IMR-90 (cell line): ENCODE data around the gene C3orf18. TPM values are rescaled to one million over a fixed set of nuclear protein-coding genes. Genes with fewer than 3 reads are reported as not detected.

Experiments
- ATAC-seq: fragments of 200-7000 bp; cut with Tn5 transposase; 2 replicates; pipeline ENCODE4 v1.9.1; 2020; ENCODE audit warnings: low read depth, mild to moderate bottlenecking, moderate library complexity
- BruUV-seq: library from RNA; stranded (reverse); fragments of 400-500 nt; replicated peaks from 2 replicates; lab custom pipeline; 2021; lab: Mats Ljungman, UMichigan
- CTCF ChIA-PET: fragments of 300-600 bp; formaldehyde crosslinking; extraction: SDS; loops from one replicate; lab custom pipeline; 2021; ENCODE audit warnings: antibody characterized with exemption; lab: Yijun Ruan, JAX
- POLR2A ChIA-PET: fragments of 300-600 bp; sonication (Branson Sonifier 250); formaldehyde crosslinking; loops from one replicate; lab custom pipeline; 2022; ENCODE audit warnings: antibody characterized with exemption; ENCODE audit not compliant: unreplicated experiment; lab: Charles Lee
- DNase-seq: peaks from one replicate; pipeline ENCODE4 v3.0.0; 2013
- H2AFZ ChIP-seq: replicated peaks from 2 replicates; pipeline ENCODE3; 2013; ENCODE audit warnings: low read length, mild to moderate bottlenecking; ENCODE audit not compliant: poor library complexity
- H2AK5ac ChIP-seq: 2 replicates; pipeline ENCODE4 v1.6.1; 2013; ENCODE audit warnings: low read depth, low read length, inconsistent platforms
- H2AK9ac ChIP-seq: replicated peaks from 2 replicates; pipeline ENCODE3; 2013; ENCODE audit warnings: mild to moderate bottlenecking, low read depth, low read length, moderate library complexity; ENCODE audit not compliant: poor library complexity
- H2BK120ac ChIP-seq: 2 replicates; pipeline ENCODE4 v1.6.1; 2013; ENCODE audit warnings: low read depth, low read length, inconsistent platforms
- H2BK15ac ChIP-seq: 3 replicates; pipeline ENCODE4 v1.6.1; 2013; ENCODE audit warnings: low read depth, low read length, inconsistent platforms
- H2BK20ac ChIP-seq: 2 replicates; pipeline ENCODE4 v1.6.1; 2013; ENCODE audit warnings: low read depth, mild to moderate bottlenecking, inconsistent platforms, low read length, moderate library complexity
- H2BK5ac ChIP-seq: 2 replicates; pipeline ENCODE4 v1.6.1; 2013; ENCODE audit warnings: mild to moderate bottlenecking, low read depth, low read length, inconsistent platforms; ENCODE audit not compliant: poor library complexity, severe bottlenecking
- H3K14ac ChIP-seq: replicated peaks from 2 replicates; pipeline ENCODE4 v1.6.1; 2013; ENCODE audit warnings: low read depth, low read length, inconsistent platforms
- H3K18ac ChIP-seq: 2 replicates; pipeline ENCODE4 v1.6.1; 2013; ENCODE audit warnings: low read depth, low read length, control low read depth
- H3K23ac ChIP-seq: 2 replicates; pipeline ENCODE4 v1.6.1; 2013; ENCODE audit warnings: low read depth, low read length, inconsistent platforms
- H3K27ac ChIP-seq: 2 replicates; pipeline ENCODE4 v1.5.1; 2013; ENCODE audit warnings: mild to moderate bottlenecking, control low read depth, low read length; ENCODE audit not compliant: insufficient read depth
- H3K27me3 ChIP-seq: 2 replicates; pipeline ENCODE4 v1.6.1; 2013; ENCODE audit warnings: low read length; ENCODE audit not compliant: control insufficient read depth, insufficient read depth
- H3K36me3 ChIP-seq: 2 replicates; pipeline ENCODE4 v1.6.1; 2013; ENCODE audit warnings: low read length, mixed read lengths; ENCODE audit not compliant: control insufficient read depth, insufficient read depth
- H3K4ac ChIP-seq: 2 replicates; pipeline ENCODE4 v1.6.1; 2013; ENCODE audit warnings: low read depth, low read length, inconsistent platforms
- H3K4me1 ChIP-seq: 2 replicates; pipeline ENCODE4 v1.6.1; 2013; ENCODE audit warnings: low read length, mixed read lengths; ENCODE audit not compliant: control insufficient read depth, insufficient read depth
- H3K4me2 ChIP-seq: 2 replicates; pipeline ENCODE4 v1.6.1; 2013; ENCODE audit warnings: low read depth, mild to moderate bottlenecking, control low read depth, low read length, moderate library complexity
- H3K4me3 ChIP-seq: 2 replicates; pipeline ENCODE4 v1.5.1; 2013; ENCODE audit warnings: low read depth, mild to moderate bottlenecking, control low read depth, low read length, moderate library complexity; ENCODE audit not compliant: insufficient read depth
- H3K56ac ChIP-seq: 2 replicates; pipeline ENCODE4 v1.6.1; 2013; ENCODE audit warnings: low read length, inconsistent platforms; ENCODE audit not compliant: insufficient read depth; ENCODE audit errors: extremely low read depth
- H3K79me1 ChIP-seq, 2 experiments: 2 replicates each; pipeline ENCODE4 v1.6.1; 2013; ENCODE audit warnings: low read length in 2 of 2, inconsistent platforms in 1 of 2, low read depth in 1 of 2
- H3K9ac ChIP-seq: 2 replicates; pipeline ENCODE4 v1.6.1; 2013; ENCODE audit warnings: low read depth, low read length, control low read depth
- H3K9me1 ChIP-seq: 2 replicates; pipeline ENCODE4 v1.6.1; 2013; ENCODE audit warnings: low read length, inconsistent platforms; ENCODE audit not compliant: insufficient read depth
- H3K9me3 ChIP-seq: 2 replicates; pipeline ENCODE4 v1.6.1; 2013; ENCODE audit warnings: low read length; ENCODE audit not compliant: control insufficient read depth, insufficient read depth
- H4K20me1 ChIP-seq: 2 replicates; pipeline ENCODE4 v1.6.1; 2013; ENCODE audit warnings: low read length, inconsistent platforms; ENCODE audit not compliant: insufficient read depth
- H4K5ac ChIP-seq: 2 replicates; pipeline ENCODE4 v1.6.1; 2013; ENCODE audit warnings: mild to moderate bottlenecking, low read depth, low read length, control low read depth
- H4K8ac ChIP-seq, 2 experiments: 2 replicates each; pipeline ENCODE4 v1.6.1; 2013; ENCODE audit warnings: low read depth in 2 of 2, low read length in 2 of 2, control low read depth in 1 of 2, inconsistent platforms in 1 of 2
- H4K91ac ChIP-seq: 2 replicates; pipeline ENCODE4 v1.6.1; 2013; ENCODE audit warnings: low read depth, low read length, inconsistent platforms; ENCODE audit not compliant: insufficient read depth
- BHLHE40 ChIP-seq: fragments of 150-350 bp; IDR thresholded peaks from 2 replicates; pipeline ENCODE4 v1.6.1; 2016; ENCODE audit warnings: mild to moderate bottlenecking, low read depth, low read length
- CHD1 ChIP-seq: IDR thresholded peaks from 2 replicates; pipeline ENCODE4 v1.6.1; 2012; ENCODE audit warnings: low read depth, low read length, improper control_type of control experiment
- MAZ ChIP-seq: IDR thresholded peaks from 2 replicates; pipeline ENCODE4 v1.6.1; 2012; ENCODE audit warnings: low read depth, mild to moderate bottlenecking, low read length, improper control_type of control experiment, moderate library complexity, borderline replicate concordance
- NFE2L2 ChIP-seq: fragments of 150-350 bp; IDR thresholded peaks from 2 replicates; pipeline ENCODE4 v1.6.1; 2016; ENCODE audit warnings: low read depth, mild to moderate bottlenecking, low read length
- POLR2A ChIP-seq: IDR thresholded peaks from 2 replicates; pipeline ENCODE4 v1.6.1; 2012; ENCODE audit warnings: mild to moderate bottlenecking, low read depth, low read length
- RAD21 ChIP-seq: IDR thresholded peaks from 2 replicates; pipeline ENCODE4 v1.6.1; 2012; ENCODE audit warnings: low read length, improper control_type of control experiment
- RCOR1 ChIP-seq: IDR thresholded peaks from 2 replicates; pipeline ENCODE4 v1.6.1; 2012; ENCODE audit warnings: mild to moderate bottlenecking, low read length, improper control_type of control experiment; ENCODE audit not compliant: insufficient replicate concordance
- RFX5 ChIP-seq: IDR thresholded peaks from 2 replicates; pipeline ENCODE4 v1.8.0; 2012; ENCODE audit warnings: low read depth, mild to moderate bottlenecking, low read length, moderate library complexity
- SMC3 ChIP-seq: fragments of 150-350 bp; IDR thresholded peaks from 2 replicates; pipeline ENCODE4 v1.6.1; 2016; ENCODE audit warnings: low read depth, mild to moderate bottlenecking, antibody characterized with exemption, low read length, moderate library complexity
- WGBS, 2 experiments: methylation state at CpG; one replicate each; pipeline versions ENCODE4 v1.1.5 to v1.1.7; 2013; ENCODE audit warnings: missing lambda C conversion rate in 2 of 2; ENCODE audit not compliant: insufficient read length in 1 of 2; ENCODE audit errors: extremely low coverage in 2 of 2; 5-methylcytosine and 5-hydroxymethylcytosine counted together
- dilution Hi-C: fragments of 300-500 bp; cut with HindIII; formaldehyde crosslinking; loops from one replicate; pipeline ENCODE4 v1.14.3; 2018; ENCODE audit warnings: low sequenced_read_pairs; ENCODE audit not compliant: unreplicated experiment
- in situ Hi-C: fragments of 300-500 bp; cut with MboI; formaldehyde crosslinking; loops from 3 replicates; pipeline ENCODE4 v1.14.3; 2019; ENCODE audit warnings: low sequenced_read_pairs, inconsistent platforms, mixed read lengths
- intact Hi-C: fragments of 100-400 bp; cut with micrococcal nuclease; formaldehyde crosslinking; loops from 2 replicates; pipeline ENCODE4 v1.10.0; 2022
- polyA plus RNA-seq, 3 experiments: library from polyadenylated mRNA; depleted of rRNA; stranded (reverse); fragments of >200 nt; gene quantifications; 2 replicates each; pipeline ENCODE4 v1.2.3, GENCODE V29; 2012; ENCODE audit warnings: low replicate concordance in 1 of 3
- total RNA-seq: library from RNA; depleted of rRNA; stranded (reverse); fragments of >200 nt; gene quantifications from 2 replicates; pipeline ENCODE4 v1.2.3, GENCODE V29; 2012
- TF ChIP-seq, protein P1 (sequence below): fragments of 150-350 bp; IDR thresholded peaks from 2 replicates; pipeline ENCODE4 v1.6.1; 2017; ENCODE audit warnings: mild to moderate bottlenecking, antibody characterized with exemption, low read length, low read depth
- TF ChIP-seq, protein P2 (sequence below): fragments of 150-350 bp; IDR thresholded peaks from 2 replicates; pipeline ENCODE4 v1.6.1; 2016; ENCODE audit warnings: low read depth, mild to moderate bottlenecking, low read length, moderate library complexity, borderline replicate concordance

C3orf18 gene
- total and polyA plus RNA-seq, 2 of the 4 experiments (the other 2 are of a cell fraction): 6.8 to 10.6 TPM

GRCh38 chr3:50607271-50608091 lies 39.9 kb upstream of the C3orf18 start:
- in situ Hi-C loops (loop anchor here (25.0 kb wide), 1 partner anchor 1080 kb away; no protein-coding TSS in a partner anchor), intact Hi-C loops (no loop called here), dilution Hi-C loops (no loop called here)
- Histone ChIP-seq H3K4ac (no peak overlapping the region), H3K36me3 (peaks cover 28% of the 10 kb centered on the region; the same call in 1 of the 2 replicates), H3K9me3 (no peaks in the 10 kb centered on the region), H3K23ac (no peak overlapping the region), H3K56ac (no peak overlapping the region), H2BK5ac (no peak overlapping the region), H4K20me1 (no peaks in the 10 kb centered on the region), H2BK120ac (no peak overlapping the region), H3K4me3 (no peak overlapping the region), H2AFZ (peak overlapping the region; percentile 14), H3K79me1 (peaks cover 13% of the 10 kb centered on the region in 2 experiments; a peak in 3 of 4 replicates), H3K4me2 (no peak overlapping the region), H3K27me3 (no peaks in the 10 kb centered on the region), H3K18ac (no peak overlapping the region), H3K4me1 (peaks cover 5% of the 10 kb centered on the region), H3K14ac (no peak overlapping the region), H3K9ac (no peak overlapping the region), H3K9me1 (peaks cover 17% of the 10 kb centered on the region), H2BK20ac (no peak overlapping the region), H2BK15ac (no peak overlapping the region), H2AK9ac (peak overlapping the region; percentile 29), H4K5ac (no peak overlapping the region), H3K27ac (no peak overlapping the region), H2AK5ac (no peak overlapping the region), H4K91ac (no peak overlapping the region), H4K8ac (no peak overlapping the region)
- WGBS, 2 experiments: 92% methylated on average over 21 of the region's 29 CpGs; no CpG with 5 or more reads in 1 of the 2 experiments
- CTCF ChIA-PET: no interaction called here
- ATAC-seq (no peak), DNase-seq (no peak)
- TF ChIP-seq, protein P1, sequence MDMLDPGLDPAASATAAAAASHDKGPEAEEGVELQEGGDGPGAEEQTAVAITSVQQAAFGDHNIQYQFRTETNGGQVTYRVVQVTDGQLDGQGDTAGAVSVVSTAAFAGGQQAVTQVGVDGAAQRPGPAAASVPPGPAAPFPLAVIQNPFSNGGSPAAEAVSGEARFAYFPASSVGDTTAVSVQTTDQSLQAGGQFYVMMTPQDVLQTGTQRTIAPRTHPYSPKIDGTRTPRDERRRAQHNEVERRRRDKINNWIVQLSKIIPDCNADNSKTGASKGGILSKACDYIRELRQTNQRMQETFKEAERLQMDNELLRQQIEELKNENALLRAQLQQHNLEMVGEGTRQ: no peak
- no peak for TF ChIP-seq SMC3
- TF ChIP-seq RFX5: no peak
- TF ChIP-seq, protein P2, sequence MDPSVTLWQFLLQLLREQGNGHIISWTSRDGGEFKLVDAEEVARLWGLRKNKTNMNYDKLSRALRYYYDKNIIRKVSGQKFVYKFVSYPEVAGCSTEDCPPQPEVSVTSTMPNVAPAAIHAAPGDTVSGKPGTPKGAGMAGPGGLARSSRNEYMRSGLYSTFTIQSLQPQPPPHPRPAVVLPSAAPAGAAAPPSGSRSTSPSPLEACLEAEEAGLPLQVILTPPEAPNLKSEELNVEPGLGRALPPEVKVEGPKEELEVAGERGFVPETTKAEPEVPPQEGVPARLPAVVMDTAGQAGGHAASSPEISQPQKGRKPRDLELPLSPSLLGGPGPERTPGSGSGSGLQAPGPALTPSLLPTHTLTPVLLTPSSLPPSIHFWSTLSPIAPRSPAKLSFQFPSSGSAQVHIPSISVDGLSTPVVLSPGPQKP: no peak
- no peak for TF ChIP-seq BHLHE40
- TF ChIP-seq POLR2A: no peak
- TF ChIP-seq NFE2L2: no peak
- TF ChIP-seq RCOR1: no peak
- TF ChIP-seq MAZ: no peak
- no peak for TF ChIP-seq RAD21
- no peak for TF ChIP-seq CHD1
- no TSS peak for BruUV-seq
- POLR2A ChIA-PET: no interaction called here
